Subcutaneous adipose tissue (tissue), 4 donors: ENCODE results near the gene UGT2B7. TPM values are rescaled to one million over a fixed set of nuclear protein-coding genes. Genes with fewer than 3 reads are reported as not detected.

Source experiments
- CTCF ChIP-seq: fragments of 450-650 bp; IDR thresholded peaks from one replicate; pipeline ENCODE4 v1.5.1; 2016; ENCODE audit warnings: low read depth, mild to moderate bottlenecking, control low read depth, antibody characterized with exemption, moderate library complexity
- total RNA-seq, 4 donors: library from RNA; depleted of rRNA; stranded (reverse); fragments of >200 nt; gene quantifications; one replicate each; pipeline ENCODE4 v1.1.0, GENCODE V29; 2016

The UGT2B7 gene
- total RNA-seq, 4 donors from 2014 or later = not detected

- TF ChIP-seq CTCF = no peak
Observed at GRCh38 chr4:69116645-69117321, 20.5 kb downstream of the UGT2B7 start.

- TF ChIP-seq CTCF = no peak
Observed at GRCh38 chr4:69120870-69121269, 24.6 kb downstream of the UGT2B7 start.

- TF ChIP-seq CTCF = no peak
Observed at GRCh38 chr4:69122476-69122875, 26.2 kb downstream of the UGT2B7 start.

GRCh38 chr4:69124941-69125340, 28.7 kb downstream of the UGT2B7 start:
- TF ChIP-seq CTCF = no peak

- TF ChIP-seq CTCF = no peak
Observed at GRCh38 chr4:69126024-69126423, 29.8 kb downstream of the UGT2B7 start.

GRCh38 chr4:69133993-69134392, 37.7 kb downstream of the UGT2B7 start:
- TF ChIP-seq CTCF = no peak

GRCh38 chr4:69134471-69134870, 38.2 kb downstream of the UGT2B7 start:
- no peak for TF ChIP-seq CTCF
